ENCODE results near the gene OSBPL3. TPM values are rescaled to one million over a fixed set of nuclear protein-coding genes. Genes with fewer than 3 reads are reported as not detected.

The OSBPL3 gene
- total RNA-seq, 1 donor from 2014 or later = 26.8 TPM

DNA sequence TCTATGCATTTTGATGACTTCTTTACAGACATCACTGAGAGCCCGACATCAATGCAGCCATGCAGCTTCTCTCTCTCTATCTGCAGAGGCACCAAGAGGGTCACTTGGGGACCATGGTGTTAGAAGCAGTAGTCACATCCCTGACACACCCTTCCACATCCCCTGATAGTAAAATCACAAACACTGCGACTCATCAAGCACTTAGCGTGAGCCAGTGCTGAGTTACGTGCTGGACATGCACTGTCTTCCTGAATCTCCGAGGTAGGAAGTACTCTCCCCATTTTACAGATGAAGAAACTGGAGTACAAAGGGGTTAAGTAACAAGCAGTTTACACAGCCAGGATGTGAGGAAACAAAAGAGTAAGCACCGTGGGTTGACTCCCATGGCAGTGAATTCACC lies 109.2 kb downstream of the OSBPL3 start:
- H3K4me3 ChIP-seq (ENCODE audit: low read depth, low read length) = no peak overlapping the region
- TF ChIP-seq, protein P1, sequence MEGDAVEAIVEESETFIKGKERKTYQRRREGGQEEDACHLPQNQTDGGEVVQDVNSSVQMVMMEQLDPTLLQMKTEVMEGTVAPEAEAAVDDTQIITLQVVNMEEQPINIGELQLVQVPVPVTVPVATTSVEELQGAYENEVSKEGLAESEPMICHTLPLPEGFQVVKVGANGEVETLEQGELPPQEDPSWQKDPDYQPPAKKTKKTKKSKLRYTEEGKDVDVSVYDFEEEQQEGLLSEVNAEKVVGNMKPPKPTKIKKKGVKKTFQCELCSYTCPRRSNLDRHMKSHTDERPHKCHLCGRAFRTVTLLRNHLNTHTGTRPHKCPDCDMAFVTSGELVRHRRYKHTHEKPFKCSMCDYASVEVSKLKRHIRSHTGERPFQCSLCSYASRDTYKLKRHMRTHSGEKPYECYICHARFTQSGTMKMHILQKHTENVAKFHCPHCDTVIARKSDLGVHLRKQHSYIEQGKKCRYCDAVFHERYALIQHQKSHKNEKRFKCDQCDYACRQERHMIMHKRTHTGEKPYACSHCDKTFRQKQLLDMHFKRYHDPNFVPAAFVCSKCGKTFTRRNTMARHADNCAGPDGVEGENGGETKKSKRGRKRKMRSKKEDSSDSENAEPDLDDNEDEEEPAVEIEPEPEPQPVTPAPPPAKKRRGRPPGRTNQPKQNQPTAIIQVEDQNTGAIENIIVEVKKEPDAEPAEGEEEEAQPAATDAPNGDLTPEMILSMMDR (conservative IDR thresholded peaks at IDR 0.05; ENCODE audit: low read depth, low read length) = no peak
- no peak for DNase-seq (ENCODE audit: low read depth)

- TF ChIP-seq, protein P1 (conservative IDR thresholded peaks at IDR 0.05; ENCODE audit: low read depth, low read length) = no peak
- H3K4me3 ChIP-seq (ENCODE audit: low read depth, low read length) = no peak overlapping the region
- DNase-seq (ENCODE audit: low read depth) = no peak
Measured at GRCh38 chr7:24869572-24869971, 110.4 kb downstream of the OSBPL3 start.

GRCh38 chr7:24868741-24869140 lies 111.2 kb downstream of the OSBPL3 start:
- TF ChIP-seq, protein P1 (conservative IDR thresholded peaks at IDR 0.05; ENCODE audit: low read depth, low read length) = no peak
- H3K4me3 ChIP-seq (ENCODE audit: low read depth, low read length) = no peak overlapping the region
- DNase-seq (ENCODE audit: low read depth) = no peak

GRCh38 chr7:24866004-24866615 lies 113.9 kb downstream of the OSBPL3 start:
- no peak overlapping the region for H3K4me3 ChIP-seq (ENCODE audit: low read depth, low read length)
- TF ChIP-seq, protein P1 (conservative IDR thresholded peaks at IDR 0.05; ENCODE audit: low read depth, low read length) = no peak
- no peak for DNase-seq (ENCODE audit: low read depth)

GRCh38 chr7:24864214-24864817 lies 115.7 kb downstream of the OSBPL3 start:
- no peak overlapping the region for H3K4me3 ChIP-seq (ENCODE audit: low read depth, low read length)
- TF ChIP-seq, protein P1 (conservative IDR thresholded peaks at IDR 0.05; ENCODE audit: low read depth, low read length) = no peak
- DNase-seq (ENCODE audit: low read depth) = no peak

DNA sequence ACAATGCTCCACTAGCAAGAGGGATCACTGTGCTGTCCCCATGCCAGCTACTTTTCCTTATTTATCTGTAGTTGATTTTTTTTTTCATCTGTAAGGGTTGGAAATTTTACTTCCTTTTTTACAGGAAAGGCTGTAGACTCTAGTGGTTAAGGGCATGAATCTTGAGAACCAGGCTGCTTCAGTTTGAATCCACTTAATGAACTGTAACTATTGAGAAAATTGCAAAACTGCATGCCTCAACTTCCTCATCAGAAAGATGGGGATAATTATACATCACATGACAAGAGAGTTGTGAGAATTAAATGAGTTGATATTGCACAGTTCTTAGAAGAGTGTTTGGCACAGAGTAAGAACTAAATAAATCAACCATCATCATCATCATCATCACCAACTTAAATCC lies 116.4 kb downstream of the OSBPL3 start:
- TF ChIP-seq, protein P1 (conservative IDR thresholded peaks at IDR 0.05; ENCODE audit: low read depth, low read length) = no peak
- H3K4me3 ChIP-seq (ENCODE audit: low read depth, low read length) = no peak overlapping the region
- no peak for DNase-seq (ENCODE audit: low read depth)

GRCh38 chr7:24862461-24862860 lies 117.5 kb downstream of the OSBPL3 start:
- DNase-seq (ENCODE audit: low read depth) = no peak
- TF ChIP-seq, protein P1 (conservative IDR thresholded peaks at IDR 0.05; ENCODE audit: low read depth, low read length) = no peak
- H3K4me3 ChIP-seq (ENCODE audit: low read depth, low read length) = no peak overlapping the region

All from epithelial cell of proximal tubule (primary cell).